ENCODE measurements around the gene SENP3. TPM values are rescaled to one million over a fixed set of nuclear protein-coding genes. Genes with fewer than 3 reads are reported as not detected.

SENP3 gene
- total RNA-seq, 1 experiment from 2014 or later: 138 TPM

- DNase-seq (ENCODE audit: low read depth): no peak
These were observed 6.3 kb upstream of the SENP3 start for GRCh38 chr17:7555320-7555948.

- DNase-seq (ENCODE audit: low read depth): no peak
These were observed 5.1 kb upstream of the SENP3 start for GRCh38 chr17:7556627-7557026.

DNA sequence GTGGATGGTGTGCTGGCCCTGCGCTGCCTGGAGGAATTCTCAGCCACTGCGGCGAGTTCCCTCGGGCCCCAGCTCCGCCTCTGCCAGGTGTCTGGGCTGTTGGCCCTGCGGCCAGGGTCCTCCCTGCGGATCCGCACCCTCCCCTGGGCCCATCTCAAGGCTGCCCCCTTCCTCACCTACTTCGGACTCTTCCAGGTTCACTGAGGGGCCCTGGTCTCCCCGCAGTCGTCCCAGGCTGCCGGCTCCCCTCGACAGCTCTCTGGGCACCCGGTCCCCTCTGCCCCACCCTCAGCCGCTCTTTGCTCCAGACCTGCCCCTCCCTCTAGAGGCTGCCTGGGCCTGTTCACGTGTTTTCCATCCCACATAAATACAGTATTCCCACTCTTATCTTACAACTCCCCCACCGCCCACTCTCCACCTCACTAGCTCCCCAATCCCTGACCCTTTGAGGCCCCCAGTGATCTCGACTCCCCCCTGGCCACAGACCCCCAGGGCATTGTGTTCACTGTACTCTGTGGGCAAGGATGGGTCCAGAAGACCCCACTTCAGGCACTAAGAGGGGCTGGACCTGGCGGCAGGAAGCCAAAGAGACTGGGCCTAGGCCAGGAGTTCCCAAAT is 4.5 kb upstream of the SENP3 start:
- no peak for DNase-seq (ENCODE audit: low read depth)

DNA sequence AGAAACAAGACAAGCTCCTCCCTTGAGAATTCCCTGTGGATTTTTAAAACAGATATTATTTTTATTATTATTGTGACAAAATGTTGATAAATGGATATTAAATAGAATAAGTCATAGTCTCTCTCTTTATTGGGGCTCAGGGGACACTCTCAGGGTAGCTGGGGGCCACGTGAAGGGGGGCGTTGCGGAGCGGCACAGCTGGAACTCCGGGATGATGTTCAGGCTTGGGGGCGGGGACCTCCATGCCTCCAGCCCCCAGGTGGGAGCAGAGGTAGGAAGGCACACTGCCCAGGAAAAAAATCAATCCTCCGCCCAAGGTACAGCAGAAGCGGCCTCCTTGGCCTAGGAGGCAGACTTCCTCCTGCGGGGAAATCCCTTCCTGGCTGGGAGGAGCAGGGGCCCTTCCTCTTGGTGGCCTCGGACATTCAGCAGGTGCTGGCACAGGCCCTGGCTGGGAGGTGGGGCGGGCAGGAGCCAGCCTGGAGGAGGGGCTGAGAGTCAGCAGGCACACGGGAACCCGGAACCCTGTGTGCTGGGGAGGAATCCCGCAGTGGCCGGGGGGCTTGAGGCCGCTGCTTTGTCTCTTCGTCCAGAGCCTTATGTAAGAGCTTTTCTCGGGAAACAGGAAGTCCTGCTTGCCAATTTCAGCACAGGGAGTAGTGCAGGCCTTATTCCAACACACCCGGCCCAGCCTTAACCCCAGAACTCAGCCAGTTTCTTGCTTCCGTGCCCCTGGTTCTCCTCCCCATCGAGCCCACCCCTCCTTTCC is 3.8 kb upstream of the SENP3 start:
- no peak for DNase-seq (ENCODE audit: low read depth)

GRCh38 chr17:7558544-7559319 is 3.0 kb upstream of the SENP3 start, which contains the start of gene TNFSF13:
TNFSF13 (plus strand) TSS chr17:7558750; CDS start chr17:7559040, 290 bp downstream.
- no peak for DNase-seq (ENCODE audit: low read depth)

GRCh38 chr17:7559320-7560171 is 2.2 kb upstream of the SENP3 start:
- no peak for DNase-seq (ENCODE audit: low read depth)

DNA sequence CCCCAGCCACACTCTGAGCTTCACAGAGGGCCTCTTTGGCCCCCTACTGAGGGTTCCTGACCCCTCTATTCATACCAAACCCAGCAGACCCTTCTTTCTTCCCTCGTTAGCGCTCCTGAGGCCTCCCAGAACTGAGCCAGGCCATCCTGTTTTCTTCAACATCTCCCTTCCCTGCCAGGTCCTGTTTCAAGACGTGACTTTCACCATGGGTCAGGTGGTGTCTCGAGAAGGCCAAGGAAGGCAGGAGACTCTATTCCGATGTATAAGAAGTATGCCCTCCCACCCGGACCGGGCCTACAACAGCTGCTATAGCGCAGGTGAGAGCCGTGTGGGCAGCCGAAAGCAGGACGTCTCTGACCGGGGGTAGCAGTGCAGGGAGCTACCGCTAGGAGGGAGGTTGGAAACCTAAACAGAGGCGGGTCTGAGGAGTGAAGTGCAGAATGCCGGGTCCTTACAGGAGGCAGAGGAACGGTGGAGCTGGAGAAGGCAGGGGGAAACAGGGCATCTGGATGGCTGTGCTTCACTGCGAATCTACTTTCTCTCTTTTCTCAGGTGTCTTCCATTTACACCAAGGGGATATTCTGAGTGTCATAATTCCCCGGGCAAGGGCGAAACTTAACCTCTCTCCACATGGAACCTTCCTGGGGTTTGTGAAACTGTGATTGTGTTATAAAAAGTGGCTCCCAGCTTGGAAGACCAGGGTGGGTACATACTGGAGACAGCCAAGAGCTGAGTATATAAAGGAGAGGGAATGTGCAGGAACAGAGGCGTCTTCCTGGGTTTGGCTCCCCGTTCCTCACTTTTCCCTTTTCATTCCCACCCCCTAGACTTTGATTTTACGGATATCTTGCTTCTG is 1.3 kb upstream of the SENP3 start:
- DNase-seq (ENCODE audit: low read depth): no peak

DNA sequence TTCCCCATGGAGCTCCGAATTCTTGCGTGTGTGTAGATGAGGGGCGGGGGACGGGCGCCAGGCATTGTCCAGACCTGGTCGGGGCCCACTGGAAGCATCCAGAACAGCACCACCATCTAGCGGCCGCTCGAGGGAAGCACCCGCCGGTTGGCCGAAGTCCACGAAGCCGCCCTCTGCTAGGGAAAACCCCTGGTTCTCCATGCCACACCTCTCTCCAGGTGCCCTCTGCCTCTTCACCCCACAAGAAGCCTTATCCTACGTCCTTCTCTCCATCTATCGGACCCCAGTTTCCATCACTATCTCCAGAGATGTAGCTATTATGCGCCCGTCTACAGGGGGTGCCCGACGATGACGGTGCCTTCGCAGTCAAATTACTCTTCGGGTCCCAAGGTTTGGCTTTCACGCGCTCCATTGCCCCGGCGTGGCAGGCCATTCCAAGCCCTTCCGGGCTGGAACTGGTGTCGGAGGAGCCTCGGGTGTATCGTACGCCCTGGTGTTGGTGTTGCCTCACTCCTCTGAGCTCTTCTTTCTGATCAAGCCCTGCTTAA is 617 bp upstream of the SENP3 start:
- peak; percentile 85 for DNase-seq (ENCODE audit: low read depth)

- no peak for DNase-seq (ENCODE audit: low read depth)
These were observed 488 bp downstream of the SENP3 start for GRCh38 chr17:7562208-7562605.

GRCh38 chr17:7563115-7563869 is 1.6 kb downstream of the SENP3 start:
- no peak for DNase-seq (ENCODE audit: low read depth)

DNA sequence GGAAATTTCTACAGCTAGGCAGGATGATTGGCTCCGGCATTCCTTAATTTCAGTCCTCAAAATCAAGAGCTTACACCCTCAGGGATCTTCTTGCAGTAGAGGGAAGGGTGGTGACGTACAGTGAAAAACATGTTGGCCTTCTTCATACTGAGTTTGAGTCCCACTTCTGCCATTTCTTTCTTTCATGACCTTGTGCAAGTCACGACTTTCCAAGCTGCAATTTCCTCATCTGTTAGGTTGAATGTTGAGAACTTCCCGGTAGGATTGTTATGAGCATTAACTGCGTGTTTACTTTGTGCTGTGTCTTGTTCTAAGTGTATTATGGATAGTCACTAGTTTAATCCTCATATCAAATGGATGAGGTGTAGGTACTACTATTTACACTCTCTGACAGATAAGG is 7.9 kb downstream of the SENP3 start:
- DNase-seq (ENCODE audit: low read depth): no peak

GRCh38 chr17:7570351-7570750 is 8.6 kb downstream of the SENP3 start:
- DNase-seq (ENCODE audit: low read depth): no peak

GRCh38 chr17:7572338-7572587 is 10.5 kb downstream of the SENP3 start:
- DNase-seq (ENCODE audit: low read depth): no peak

GRCh38 chr17:7572588-7573323 is 11.0 kb downstream of the SENP3 start:
- DNase-seq (ENCODE audit: low read depth): peak; percentile 99

- DNase-seq (ENCODE audit: low read depth): peak; percentile 82
These were observed 11.8 kb downstream of the SENP3 start for GRCh38 chr17:7573324-7574080.

DNA sequence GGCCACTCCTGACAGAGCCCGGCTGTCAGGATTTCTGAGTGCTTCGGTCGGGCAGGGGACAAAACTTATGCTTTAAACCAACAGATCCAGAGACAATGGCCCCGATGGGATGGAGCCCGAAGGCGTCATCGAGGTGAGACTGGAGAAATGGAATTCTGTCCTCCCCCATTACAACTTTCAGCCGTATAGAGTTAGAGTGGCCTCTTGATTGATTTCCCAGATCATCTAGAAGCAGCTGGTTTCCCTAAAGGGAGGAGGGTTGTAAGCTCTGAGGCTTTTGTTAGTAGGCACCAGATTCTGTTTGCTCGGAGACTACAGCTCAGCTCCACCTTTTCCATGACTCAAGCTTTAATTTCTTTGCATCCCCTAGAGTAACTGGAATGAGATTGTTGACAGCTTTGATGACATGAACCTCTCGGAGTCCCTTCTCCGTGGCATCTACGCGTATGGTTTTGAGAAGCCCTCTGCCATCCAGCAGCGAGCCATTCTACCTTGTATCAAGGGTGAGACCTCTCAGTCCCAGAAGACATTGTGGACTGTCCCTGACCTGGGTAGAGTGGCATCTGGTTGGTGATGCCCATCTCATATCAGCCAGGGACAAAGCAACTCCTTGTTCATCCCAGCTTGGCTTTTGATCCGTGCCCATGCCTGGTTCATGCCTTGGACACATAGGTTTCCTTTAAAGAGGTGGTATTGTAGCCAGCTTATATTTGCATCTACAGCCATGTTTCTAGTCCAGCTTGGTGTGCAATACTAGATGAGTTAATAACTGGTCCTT is 12.6 kb downstream of the SENP3 start:
- DNase-seq (ENCODE audit: low read depth): no peak

GRCh38 chr17:7575481-7575883 is 13.8 kb downstream of the SENP3 start:
- DNase-seq (ENCODE audit: low read depth): no peak

All from HT1080 (cell line).